Small intestine (tissue), 7 donors: ENCODE measurements around the gene TNFSF10. TPM values are rescaled to one million over a fixed set of nuclear protein-coding genes. Genes with fewer than 3 reads are reported as not detected.

Experiments
- DNase-seq, 2 donors: peaks; one replicate each; pipeline versions ENCODE4 v3.0.0 to v3.0.0-alpha.2; 2013
- FAIRE-seq: peaks from 2 replicates; lab custom pipeline; 2012; peaks lifted over from hg19 to GRCh38; lab: Jason Lieb, UNC
- H3K27ac ChIP-seq, 3 donors: one replicate each; pipeline ENCODE4 v1.5.1; 2013; ENCODE audit warnings: low read length in 2 of 3, mild to moderate bottlenecking in 2 of 3, control low read depth in 1 of 3, inconsistent platforms in 1 of 3, low read depth in 1 of 3, moderate library complexity in 1 of 3
- H3K27me3 ChIP-seq, 3 donors: one replicate each; pipeline ENCODE4 v1.6.1; 2013; ENCODE audit warnings: low read length in 3 of 3, inconsistent platforms in 1 of 3; ENCODE audit not compliant: control insufficient read depth in 3 of 3, insufficient read depth in 3 of 3
- H3K36me3 ChIP-seq, 3 donors: one replicate each; pipeline ENCODE4 v1.6.1; 2013; ENCODE audit warnings: low read length in 3 of 3, inconsistent platforms in 1 of 3, low read depth in 1 of 3, mild to moderate bottlenecking in 1 of 3, moderate library complexity in 1 of 3; ENCODE audit not compliant: control insufficient read depth in 3 of 3, insufficient read depth in 2 of 3
- H3K4me1 ChIP-seq, 3 donors: one replicate each; pipeline ENCODE4 v1.6.1; 2013; ENCODE audit warnings: low read length in 2 of 3, inconsistent platforms in 1 of 3, low read depth in 1 of 3, mild to moderate bottlenecking in 1 of 3, moderate library complexity in 1 of 3; ENCODE audit not compliant: control insufficient read depth in 3 of 3, insufficient read depth in 2 of 3
- H3K4me3 ChIP-seq, 3 donors: one replicate each; pipeline ENCODE4 v1.5.1; 2013; ENCODE audit warnings: low read length in 3 of 3, control low read depth in 1 of 3, inconsistent platforms in 1 of 3, low read depth in 1 of 3, mild to moderate bottlenecking in 1 of 3, moderate library complexity in 1 of 3
- H3K9me3 ChIP-seq, 2 donors: one replicate each; pipeline ENCODE4 v1.6.1; 2013; ENCODE audit warnings: low read depth in 1 of 2, low read length in 1 of 2; ENCODE audit not compliant: control insufficient read depth in 2 of 2, insufficient read depth in 1 of 2
- WGBS, 3 donors: extraction: QIAGEN DNeasy Blood & Tissue Kit; methylation state at CpG; one replicate each; pipeline ENCODE4 v1.1.7; 2013; 5-methylcytosine and 5-hydroxymethylcytosine counted together
- polyA plus RNA-seq, 4 donors: library from polyadenylated mRNA; stranded (reverse) in 3 of 4; unstranded in 1 of 4; fragments of 200-250 nt in 3 of 4; fragments of 120-200 nt in 1 of 4; gene quantifications; one replicate each; pipeline versions ENCODE4 v1.2.1 to v1.2.3, GENCODE V29; 2013
- donor health status: healthy with polysubstance abuse.
- donor health status: control.
- donor health status: control.
- donor health status: Bipolar disorder and iron deficiency.
- donor health status: healthy.

TNFSF10 gene
- polyA plus RNA-seq, 4 donors: 31.1 to 169 (median 44.3) TPM

- peaks cover 0 to 19% (median 2%) of the 10 kb centered on the region in 3 donors for H3K4me1 ChIP-seq
- 72 to 85% (median 83%) methylated on average over 12 of the region's 12 CpGs for whole genome bisulfite sequencing, 3 donors
- no peaks in the 10 kb centered on the region for H3K36me3 ChIP-seq
- no peak overlapping the region for H3K4me3 ChIP-seq
- FAIRE-seq (no peak), DNase-seq (peak in 1 of 2 donors; percentile 37)
- H3K9me3 ChIP-seq: no peaks in the 10 kb centered on the region
- H3K27me3 ChIP-seq: no peaks in the 10 kb centered on the region
- H3K27ac ChIP-seq: peak overlapping the region in 2 of 3 donors; percentile 63 to 77
Measured at GRCh38 chr3:172561897-172562640, 38.8 kb upstream of the TNFSF10 start.

- Histone ChIP-seq H3K36me3 (no peaks in the 10 kb centered on the region), H3K27ac (no peak overlapping the region), H3K27me3 (no peaks in the 10 kb centered on the region), H3K4me3 (no peak overlapping the region), H3K9me3 (no peaks in the 10 kb centered on the region), H3K4me1 (peaks cover 0 to 20% (median 2%) of the 10 kb centered on the region in 3 donors)
- FAIRE-seq (no peak), DNase-seq (no peak)
- 73 to 79% (median 79%) methylated on average over 1 of the region's 1 CpG for WGBS, 3 donors
Measured at GRCh38 chr3:172560586-172560985, 37.4 kb upstream of the TNFSF10 start.

GRCh38 chr3:172560026-172560425, 36.8 kb upstream of the TNFSF10 start:
- peaks cover 0 to 20% (median 2%) of the 10 kb centered on the region in 3 donors for H3K4me1 ChIP-seq

DNA sequence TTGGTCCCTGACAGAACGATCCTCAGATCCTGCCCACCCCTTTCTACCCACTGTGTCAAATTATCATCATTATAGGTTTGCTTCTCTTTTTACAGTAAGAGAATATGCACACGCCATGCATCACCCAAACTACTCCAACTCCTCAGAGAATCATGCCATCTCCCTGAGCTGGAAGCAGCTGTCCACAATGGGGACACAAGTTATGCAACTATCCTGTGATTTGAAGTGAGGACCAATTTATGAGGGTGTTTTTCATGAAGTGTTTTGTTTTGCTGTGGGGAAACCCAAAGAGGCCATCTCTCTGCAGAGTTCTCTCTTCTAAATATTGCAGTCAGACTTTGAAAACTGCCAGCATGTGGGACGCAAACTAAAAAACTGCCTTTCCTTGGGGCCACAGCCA, 35.8 kb upstream of the TNFSF10 start:
- Histone ChIP-seq H3K27me3 (no peaks in the 10 kb centered on the region), H3K9me3 (no peaks in the 10 kb centered on the region), H3K36me3 (no peaks in the 10 kb centered on the region), H3K4me3 (no peak overlapping the region), H3K27ac (no peak overlapping the region), H3K4me1 (peaks cover 0 to 20% (median 2%) of the 10 kb centered on the region in 3 donors)
- 82 to 92% (median 88%) methylated on average over 3 of the region's 3 CpGs for WGBS, 3 donors
- DNase-seq: no peak
- FAIRE-seq: no peak

More at GRCh38 chr3:172560026-172560425, 36.8 kb upstream of the TNFSF10 start:
- no peak for FAIRE-seq
- no peak for DNase-seq
- no peaks in the 10 kb centered on the region for H3K9me3 ChIP-seq
- no peak overlapping the region for H3K4me3 ChIP-seq
- 34 to 79% (median 57%) methylated on average over 4 of the region's 4 CpGs for WGBS, 3 donors
- no peaks in the 10 kb centered on the region for H3K36me3 ChIP-seq
- no peaks in the 10 kb centered on the region for H3K27me3 ChIP-seq
- H3K27ac ChIP-seq: no peak overlapping the region

- FAIRE-seq: no peak
- Histone ChIP-seq H3K36me3 (no peaks in the 10 kb centered on the region), H3K27me3 (no peaks in the 10 kb centered on the region), H3K9me3 (no peaks in the 10 kb centered on the region), H3K27ac (peak overlapping the region in 1 of 3 donors; percentile 45), H3K4me1 (peaks cover 0 to 20% (median under 1%) of the 10 kb centered on the region in 3 donors), H3K4me3 (no peak overlapping the region)
- 43 to 55% (median 50%) methylated on average over 3 of the region's 3 CpGs for WGBS, 3 donors
- DNase-seq: no peak
Measured at GRCh38 chr3:172557515-172558220, 34.4 kb upstream of the TNFSF10 start.

DNA sequence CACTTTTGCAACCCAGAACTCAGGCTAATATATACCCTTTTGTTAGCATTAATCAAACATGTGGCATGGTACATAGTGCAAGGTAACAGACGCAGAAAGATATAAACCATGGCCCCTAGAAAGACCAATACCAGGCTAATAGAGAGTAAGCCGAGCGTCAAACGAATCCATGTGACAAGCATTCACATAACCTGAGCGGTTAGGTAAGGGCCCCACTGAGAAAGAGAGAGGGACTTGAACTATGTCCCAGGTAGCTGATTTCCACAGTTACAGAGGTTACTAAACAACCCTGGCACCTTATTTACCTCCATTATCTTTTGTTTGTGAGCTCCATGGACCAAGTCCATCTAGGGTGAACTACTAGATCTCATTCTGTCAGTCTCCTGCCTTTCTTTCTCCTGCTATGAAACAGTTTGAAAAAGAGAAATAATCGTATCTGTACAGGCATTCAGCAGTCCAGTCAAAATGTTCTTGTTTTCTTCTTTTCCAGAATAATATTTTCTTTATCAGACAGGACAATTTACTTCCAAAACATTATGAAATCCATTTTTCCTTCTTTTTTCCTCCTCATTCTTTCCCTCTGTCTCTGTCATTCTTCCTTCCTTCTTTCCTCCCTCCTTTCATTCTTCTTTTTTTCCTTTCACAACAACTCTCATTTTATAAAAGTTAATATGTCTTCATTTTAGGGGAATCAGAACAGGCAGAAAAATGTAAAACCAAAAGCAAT, 30.5 kb upstream of the TNFSF10 start:
- H3K36me3 ChIP-seq: no peaks in the 10 kb centered on the region
- H3K4me1 ChIP-seq: peaks cover 0 to 29% (median 7%) of the 10 kb centered on the region in 3 donors
- DNase-seq: peak; percentile 89 to 94

GRCh38 chr3:172552607-172553006, 29.4 kb upstream of the TNFSF10 start:
- Histone ChIP-seq H3K27me3 (no peaks in the 10 kb centered on the region), H3K4me3 (no peak overlapping the region), H3K27ac (peak overlapping the region in 1 of 3 donors; percentile 94), H3K36me3 (no peaks in the 10 kb centered on the region), H3K9me3 (no peaks in the 10 kb centered on the region), H3K4me1 (peaks cover 0 to 33% (median 8%) of the 10 kb centered on the region in 3 donors)
- FAIRE-seq: no peak
- DNase-seq: no peak

More for the DNA sequence above, 30.5 kb upstream of the TNFSF10 start:
- Histone ChIP-seq H3K27ac (peak overlapping the region; percentile 7 to 94 (median 35)), H3K27me3 (no peaks in the 10 kb centered on the region), H3K4me3 (no peak overlapping the region), H3K9me3 (no peaks in the 10 kb centered on the region)
- 16 to 64% (median 41%) methylated on average over 6 of the region's 6 CpGs for WGBS, 3 donors
- FAIRE-seq: no peak

DNA sequence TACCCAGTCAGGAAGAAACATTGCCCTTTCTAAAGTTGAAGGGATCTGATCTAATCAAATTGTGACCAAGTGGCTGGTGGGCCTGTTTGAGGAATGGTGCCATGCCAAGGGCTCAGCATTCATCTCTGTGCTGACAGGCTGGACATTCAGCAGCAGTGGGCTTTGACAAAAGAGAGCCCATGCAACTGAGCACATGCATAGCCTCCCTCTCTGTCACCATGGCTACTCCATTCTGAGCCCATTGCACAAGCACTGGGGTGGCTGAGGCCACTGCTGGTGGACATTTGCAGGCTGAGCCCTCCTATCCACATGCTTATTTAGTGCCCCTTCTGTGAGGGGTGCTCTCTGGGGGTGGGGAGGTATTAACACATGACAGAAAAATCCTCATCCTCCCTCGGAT, 28.6 kb upstream of the TNFSF10 start:
- Histone ChIP-seq H3K36me3 (no peaks in the 10 kb centered on the region), H3K9me3 (no peaks in the 10 kb centered on the region), H3K27me3 (no peaks in the 10 kb centered on the region), H3K4me1 (peaks cover 0 to 28% (median 8%) of the 10 kb centered on the region in 3 donors), H3K4me3 (no peak overlapping the region), H3K27ac (peak overlapping the region in 1 of 3 donors; percentile 94)
- FAIRE-seq (no peak), DNase-seq (no peak)
- WGBS, 3 donors: 97 to 100% (median 100%) methylated on average over 1 of the region's 1 CpG
